Activated CD4-positive, alpha-beta T cell treated with anti-CD3 and anti-CD28 coated beads for 24 hours (primary cell): ENCODE measurements around the gene SLC6A5.

Experiments
- DNase-seq, 2 donors: peaks; one replicate each; pipeline ENCODE4 v3.0.0-alpha.2; 2020; ENCODE audit warnings: low read depth in 2 of 2

Gene SLC6A5

DNA sequence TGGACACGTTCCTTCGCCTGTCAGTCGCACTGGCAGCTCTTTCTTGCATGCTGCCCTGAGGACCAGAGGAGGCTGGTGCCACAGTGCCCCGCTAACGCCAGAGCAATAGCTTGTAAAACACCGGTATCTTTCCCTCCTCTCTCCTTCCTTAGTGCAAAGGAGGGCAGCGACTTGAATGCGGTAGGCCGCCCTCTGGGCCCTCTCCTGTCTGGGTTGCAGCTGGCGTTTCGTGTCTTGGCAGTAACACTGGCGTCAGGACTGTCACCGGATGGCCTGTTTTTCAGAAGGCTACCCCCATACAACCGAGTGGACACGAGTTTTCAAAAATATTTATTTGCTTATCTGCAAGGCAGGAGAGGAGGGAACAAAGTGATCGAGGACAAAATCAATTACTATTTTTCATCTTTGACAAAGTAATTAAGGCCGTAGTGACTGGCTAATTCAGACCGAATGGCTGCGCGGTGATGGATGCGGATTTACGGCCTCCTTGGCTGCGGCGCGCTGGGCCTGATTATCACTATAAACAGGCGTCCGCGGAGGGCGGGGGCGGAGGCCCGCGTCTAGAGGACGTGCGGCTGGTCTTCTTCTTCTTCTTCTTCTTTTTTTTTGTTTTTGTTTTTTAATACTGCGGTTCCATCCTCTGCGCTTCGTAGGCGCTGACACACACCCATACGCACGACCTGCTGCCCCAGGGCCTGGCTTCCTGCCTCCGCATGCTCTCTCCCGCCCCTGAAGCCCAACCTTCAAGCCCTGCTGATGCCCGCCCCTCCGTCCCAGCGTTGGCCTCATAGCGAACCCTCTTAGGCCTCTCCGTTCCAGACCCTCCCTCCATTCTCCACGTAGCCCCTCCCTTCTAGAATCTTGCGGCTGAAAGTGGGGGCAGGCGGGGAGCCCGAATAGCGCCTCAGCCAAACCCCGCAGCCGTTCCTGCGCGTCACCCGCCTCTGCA, 2.9 kb upstream of the SLC6A5 start:
- DNase-seq, result no peak

DNA sequence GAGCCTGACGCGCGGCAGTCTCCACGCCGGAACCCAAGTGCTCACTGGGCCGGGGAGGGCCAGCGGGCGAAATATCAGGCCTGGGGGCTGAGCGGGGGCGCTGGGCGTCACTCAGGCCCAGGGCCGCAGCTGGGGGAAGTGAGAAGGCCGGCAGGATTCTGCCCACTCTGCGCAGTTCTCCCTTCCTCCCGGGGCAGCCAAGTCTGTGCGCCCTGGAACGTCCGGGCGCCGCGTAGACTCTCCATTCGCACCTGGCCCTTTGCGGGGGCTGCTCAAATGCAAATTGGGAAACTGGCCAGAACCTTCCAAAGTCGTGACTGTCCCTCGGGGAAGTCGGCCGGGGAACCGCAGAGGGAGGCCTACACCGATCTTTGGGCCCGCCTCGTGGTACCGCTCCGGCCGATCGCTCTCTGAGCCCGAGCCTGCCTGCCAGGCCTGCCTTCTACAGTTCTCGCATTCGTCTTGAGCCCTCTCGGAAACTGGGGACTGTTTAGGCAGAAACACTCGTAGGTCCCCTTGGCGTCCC, 2.2 kb upstream of the SLC6A5 start:
- no peak for DNase-seq

DNA sequence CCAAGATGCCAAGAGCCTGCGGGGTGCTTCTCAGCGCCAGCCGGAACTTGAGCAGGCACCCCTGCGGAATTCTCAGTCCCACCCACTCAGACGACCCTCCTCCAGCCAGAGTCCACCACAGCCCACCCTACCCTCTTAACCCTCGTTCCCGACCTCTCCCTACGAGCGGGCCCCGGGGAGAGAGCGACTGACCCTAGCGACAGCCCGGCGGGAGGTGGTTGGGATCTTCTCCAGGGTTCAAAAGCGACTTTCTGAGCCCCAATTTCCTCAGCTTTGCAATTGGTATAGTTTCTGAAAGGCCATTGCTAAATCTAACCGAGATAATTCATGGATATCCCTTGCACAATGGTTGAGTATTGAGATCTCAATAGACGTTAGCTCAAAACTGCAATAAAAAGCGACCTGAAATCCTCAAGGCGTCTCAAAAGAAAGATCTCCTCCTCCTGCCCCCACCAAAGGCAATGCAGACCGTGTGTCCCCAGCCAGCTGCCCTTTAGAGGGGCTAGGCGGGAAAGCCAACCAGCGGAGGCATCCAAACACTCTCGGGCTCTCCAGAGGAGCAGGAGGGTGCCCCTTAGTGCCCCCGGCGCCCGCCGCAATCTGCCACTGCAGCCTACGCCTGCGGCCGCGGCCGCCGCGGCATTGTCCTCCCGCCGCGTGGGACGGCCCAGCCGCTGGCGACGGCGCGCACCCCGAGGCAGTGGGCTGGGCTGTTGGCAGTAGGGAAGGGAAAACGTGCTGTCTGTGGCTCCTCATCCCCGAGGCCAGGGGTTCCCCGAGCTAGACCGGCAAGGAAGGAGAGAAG, 1.5 kb upstream of the SLC6A5 start:
- no peak for DNase-seq

DNA sequence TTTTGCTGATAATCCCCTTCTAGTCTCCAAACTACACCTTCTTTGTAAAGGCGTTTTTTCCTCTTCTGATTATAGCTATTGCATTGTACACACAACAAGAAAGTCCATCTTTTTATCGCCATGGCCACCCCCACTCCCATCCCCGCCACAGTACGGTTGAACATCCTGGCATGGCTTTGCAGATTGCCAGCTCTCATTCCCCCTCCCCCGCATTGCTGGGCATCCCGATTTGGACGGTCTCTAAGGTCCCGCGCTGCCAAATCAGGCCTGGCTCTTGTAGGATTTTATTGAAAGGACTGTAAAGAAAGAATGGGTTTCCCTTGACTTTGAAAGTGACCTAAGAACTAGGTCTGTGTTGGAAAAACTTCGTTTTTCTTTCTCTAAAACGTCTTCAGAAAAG, 916 bp upstream of the SLC6A5 start:
- no peak for DNase-seq

DNA sequence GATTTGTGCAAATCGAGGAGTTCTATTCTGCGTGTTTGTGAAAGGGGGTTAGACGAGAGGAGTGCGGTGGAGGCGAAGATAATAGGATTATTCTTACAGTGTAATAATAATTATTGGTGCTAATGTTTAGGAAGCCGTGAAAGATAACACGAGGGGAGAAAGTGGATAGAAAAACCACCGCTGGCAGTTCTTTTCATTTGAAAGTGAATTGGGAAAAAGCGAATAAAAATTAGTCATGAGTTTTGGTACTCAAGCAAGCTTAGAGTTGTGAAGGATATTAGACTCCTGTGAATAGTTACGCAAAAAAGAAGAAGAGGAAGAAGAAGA, 575 bp downstream of the SLC6A5 start:
- no peak for DNase-seq

DNA sequence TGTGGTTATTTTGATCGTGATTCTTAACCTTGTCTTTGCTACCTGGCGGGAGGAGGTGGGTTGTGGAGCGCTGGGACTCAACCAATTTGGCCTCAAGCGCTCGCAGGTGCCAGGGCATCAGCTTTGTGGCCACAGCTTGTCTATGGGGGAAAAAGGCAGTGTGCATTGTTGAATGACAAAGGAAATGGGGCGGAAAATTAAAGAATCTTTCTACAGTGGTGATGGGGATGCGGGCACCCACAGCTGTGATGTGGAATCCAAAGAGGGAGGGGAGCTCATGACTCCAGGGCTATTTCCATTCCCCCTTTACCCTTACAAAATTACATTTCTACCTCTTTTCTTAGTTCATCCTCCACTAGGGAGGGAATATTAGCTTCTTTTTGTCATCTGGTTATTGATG, 1.1 kb downstream of the SLC6A5 start:
- no peak for DNase-seq

DNA sequence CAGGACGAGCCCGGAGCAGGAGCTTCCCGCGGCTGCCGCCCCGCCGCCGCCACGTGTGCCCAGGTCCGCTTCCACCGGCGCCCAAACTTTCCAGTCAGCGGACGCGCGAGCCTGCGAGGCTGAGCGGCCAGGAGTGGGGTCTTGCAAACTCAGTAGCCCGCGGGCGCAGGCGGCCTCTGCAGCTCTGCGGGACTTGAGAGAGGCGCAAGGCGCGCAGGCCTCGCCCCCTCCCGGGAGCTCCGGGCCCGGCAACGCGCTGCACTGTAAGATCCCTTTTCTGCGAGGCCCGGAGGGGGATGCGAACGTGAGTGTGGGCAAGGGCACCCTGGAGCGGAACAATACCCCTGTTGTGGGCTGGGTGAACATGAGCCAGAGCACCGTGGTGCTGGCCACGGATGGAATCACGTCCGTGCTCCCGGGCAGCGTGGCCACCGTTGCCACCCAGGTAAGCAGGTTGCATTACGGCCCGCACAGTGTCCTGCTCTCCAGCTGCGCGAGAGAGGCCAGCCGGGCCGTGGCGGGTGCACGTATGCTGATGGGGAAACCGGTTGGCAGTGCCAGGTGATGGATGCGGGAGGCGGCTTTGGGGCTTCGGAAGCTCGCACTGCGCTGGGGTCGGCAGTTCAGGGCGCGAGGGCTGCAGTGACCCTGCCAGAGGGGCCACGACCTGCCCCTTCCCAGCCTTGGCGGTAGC, 2.0 kb downstream of the SLC6A5 start:
- DNase-seq, result no peak

DNA sequence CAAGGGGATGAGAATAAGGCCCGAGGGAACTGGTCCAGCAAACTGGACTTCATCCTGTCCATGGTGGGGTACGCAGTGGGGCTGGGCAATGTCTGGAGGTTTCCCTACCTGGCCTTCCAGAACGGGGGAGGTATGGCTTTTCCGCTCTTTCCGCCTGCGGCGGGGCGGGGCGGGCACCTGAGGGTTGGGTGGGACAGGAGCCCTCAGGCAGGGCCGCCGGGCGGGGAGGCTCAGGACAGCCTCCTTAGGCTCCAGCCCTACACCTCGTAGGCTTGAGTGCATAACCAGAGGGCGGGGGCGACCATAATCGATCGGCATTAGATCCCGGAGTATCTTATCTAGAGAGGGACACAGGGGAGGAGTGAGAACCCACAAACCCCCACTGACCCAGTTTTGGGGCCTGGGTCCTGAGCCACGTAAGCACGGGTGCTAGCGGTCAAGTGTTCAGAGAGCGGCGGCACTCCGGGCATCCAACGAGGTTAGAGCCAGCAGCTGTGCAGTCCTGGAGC, 4.9 kb downstream of the SLC6A5 start:
- no peak for DNase-seq

DNA sequence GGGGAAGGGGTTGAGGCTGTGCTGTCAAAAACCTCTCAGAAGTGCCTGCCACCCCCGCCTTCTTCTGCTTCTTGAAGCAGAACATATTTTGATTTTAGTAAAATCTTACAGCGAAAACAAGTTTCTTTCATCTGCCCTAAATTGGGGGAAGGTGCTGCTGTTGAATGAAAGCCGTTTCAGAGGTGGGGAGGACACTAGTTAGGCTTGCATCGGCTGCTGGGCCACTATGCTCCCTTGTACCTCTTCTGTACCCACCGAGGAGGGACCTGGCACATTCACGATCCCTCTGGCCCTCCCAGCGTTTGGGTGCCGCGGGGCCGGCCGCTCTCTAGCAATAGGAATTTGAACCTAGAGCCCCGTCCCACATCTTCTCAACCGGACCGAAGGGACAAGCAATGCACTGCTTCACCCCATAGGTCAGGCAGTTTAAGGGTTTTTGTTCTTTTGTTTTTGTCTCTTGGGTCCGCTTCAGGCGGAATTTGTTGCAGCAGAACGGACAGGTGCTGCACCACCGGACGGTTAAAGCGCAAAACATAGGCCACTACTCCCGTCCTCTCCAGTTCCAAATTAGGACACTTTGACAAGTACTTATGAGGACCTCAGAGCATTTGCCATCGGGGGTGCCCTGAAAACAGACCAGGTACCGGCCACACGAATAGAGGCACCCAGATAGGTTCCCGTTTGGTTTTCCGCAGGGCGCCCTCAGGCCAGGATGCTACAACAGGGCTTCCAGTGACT, 5.6 kb downstream of the SLC6A5 start:
- DNase-seq, result no peak

DNA sequence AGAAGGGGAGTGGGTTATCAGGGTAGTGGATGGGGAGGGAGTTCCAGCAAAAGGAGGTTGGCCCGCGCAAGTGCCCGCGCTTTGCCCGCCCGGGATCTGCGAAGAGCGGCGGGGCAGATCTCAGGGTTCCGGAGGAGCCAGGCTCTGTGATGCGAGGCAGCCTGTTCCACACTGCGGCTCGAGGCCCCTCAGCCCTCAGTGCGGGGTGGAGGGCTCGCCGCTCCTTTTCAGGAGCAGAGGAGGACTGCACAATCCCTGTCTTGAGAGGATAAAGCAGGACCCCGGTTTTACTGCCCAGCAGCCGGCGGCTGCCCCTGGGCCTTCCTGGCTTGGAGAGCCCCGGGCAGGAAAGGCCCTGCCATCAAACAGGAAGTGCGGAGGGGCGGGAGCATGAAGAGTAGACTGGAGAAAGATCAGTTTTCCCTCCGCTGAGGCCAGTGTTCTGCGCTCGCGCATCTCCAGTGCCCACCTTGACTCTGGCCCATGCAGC, 6.2 kb downstream of the SLC6A5 start:
- DNase-seq, result no peak

DNA sequence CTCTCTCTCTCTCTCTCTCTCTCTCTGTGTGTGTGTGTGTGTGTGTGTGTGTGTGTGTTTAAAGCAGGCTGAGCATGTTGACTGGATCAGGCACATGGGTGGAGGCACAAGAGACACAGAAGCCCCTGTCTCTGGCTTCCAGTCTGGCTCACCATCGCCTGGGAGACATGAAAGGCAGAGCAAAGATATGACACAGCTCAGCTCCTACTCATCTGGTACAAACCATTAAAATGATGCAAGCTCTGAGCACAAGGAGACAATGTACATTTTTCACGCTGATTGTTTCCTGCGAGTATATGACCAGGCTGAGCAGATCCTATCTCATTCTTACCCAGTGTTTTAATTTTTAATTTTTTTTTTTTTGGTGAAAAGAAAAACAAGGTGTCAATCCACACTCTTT, 9.5 kb downstream of the SLC6A5 start:
- DNase-seq, result no peak

DNA sequence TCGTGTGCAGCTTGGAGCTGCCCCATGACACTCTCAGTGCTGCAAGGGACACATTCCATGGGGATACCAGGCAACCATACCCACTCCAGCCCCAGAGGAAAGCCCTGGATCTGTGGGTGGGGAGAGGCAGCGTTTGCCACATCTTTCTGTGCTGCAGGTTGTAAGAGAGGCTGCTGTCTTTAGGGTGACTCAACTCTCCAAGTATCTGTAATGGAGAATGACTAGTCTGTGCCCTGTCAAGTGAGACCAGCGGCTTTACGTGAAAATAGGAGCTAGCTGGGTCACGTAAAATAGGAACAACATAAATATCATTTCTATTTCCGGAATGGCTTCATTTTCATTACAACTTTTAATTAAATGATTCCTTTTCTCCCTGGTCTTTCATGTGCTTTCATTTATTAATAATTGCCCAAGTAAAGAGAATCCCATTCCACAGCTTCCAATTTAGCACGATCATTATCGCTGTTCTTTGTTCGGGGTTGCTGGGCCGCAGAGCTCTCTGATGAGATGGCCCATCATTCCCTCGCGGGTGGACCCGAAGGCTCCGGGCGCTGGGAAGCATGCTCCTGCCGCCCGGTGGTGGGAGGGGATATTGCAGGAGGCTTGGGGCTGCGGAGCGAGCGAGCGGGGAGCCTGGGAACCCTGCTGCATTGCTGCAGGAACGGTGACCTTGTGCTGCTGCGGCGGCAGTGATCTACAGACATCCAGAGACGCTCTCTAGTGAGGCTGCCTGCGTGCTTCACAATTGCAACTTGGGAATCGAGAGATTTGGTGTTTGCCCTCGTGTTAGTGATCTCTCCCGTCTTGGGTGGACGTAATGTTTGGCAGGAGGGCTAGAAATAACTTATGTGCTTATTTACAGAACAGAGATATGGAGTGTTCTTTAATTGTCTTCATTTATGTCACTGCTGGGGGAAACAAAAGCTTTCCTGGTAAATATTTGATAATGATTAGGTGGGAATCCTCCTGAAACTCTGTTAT, 10.6 kb downstream of the SLC6A5 start:
- peak; percentile 26 to 50 for DNase-seq

DNA sequence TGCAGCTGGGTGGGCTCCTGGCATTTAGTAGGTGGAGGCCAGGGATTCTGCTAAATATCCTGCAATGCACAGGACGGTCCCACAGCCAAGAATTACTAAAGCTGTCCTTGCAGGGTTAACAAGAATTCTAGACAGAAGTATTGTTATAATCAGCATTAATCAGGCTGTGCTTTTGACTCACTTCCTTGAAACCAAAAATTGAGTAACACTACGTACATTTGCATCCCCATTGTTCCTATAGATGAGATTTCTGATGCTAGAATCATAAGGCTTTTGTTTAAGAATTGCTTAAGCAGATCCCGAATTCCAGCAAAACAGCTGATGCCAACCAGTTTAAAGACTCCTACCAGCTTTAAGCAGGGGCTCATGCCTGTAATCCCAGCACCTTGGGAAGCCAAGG, 11.4 kb downstream of the SLC6A5 start:
- no peak for DNase-seq

DNA sequence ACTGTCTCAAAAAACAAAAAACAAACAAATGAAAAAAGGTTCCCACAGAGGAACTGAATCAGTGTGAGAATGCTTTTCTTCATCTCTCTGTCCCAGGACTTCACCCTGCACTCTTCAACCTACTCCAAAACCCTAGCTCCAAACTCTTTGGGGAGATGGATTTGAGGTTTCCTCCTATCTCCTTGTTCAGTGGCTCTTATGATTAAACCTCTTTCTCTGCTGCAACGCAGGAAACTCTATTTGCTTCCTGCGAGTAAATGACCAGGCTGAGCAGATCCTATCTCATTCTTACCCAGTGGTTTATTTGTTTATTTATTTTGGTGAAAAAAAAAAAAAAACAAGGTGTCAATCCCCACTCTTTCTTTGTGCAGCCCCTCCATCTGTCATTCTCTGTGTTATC, 12.0 kb downstream of the SLC6A5 start:
- no peak for DNase-seq

DNA sequence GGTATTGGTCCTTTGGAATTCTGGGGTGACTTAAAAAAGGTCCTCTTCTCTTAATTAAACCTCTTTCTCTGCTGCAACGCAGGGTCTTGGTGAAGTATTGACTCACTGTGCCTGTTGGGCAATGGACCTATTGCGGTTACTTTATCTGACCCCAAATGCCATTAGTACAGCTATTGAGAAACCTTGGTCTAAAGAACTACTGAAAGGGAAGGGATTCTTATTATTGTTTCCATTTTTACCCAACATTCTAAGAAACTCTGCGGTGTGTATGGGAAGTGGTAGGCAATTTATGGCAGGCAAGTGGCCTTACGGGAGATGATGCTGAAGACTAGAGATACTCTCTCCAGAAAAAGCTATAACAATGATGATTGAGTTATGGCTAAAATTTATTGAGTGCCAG, 12.5 kb downstream of the SLC6A5 start:
- no peak for DNase-seq

DNA sequence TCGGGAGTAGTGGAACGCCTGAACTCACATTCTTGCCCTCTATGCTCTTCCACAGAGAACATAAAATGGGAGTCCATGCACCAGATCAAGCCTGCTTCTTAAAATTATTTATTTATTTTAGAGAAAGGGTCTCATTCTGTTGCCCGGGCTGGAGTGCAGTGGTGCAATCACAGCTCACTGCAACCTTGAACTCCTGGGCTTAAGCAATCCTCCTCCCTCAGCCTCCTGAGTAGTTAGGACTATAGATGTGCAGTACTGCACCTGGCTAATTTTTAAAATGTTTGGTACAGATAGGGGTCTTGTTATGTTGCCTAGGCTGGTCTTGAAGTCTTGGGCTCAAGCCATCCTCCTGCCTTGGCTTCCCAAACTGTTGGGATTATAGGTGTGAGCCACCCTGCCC, 13.0 kb downstream of the SLC6A5 start:
- no peak for DNase-seq

DNA sequence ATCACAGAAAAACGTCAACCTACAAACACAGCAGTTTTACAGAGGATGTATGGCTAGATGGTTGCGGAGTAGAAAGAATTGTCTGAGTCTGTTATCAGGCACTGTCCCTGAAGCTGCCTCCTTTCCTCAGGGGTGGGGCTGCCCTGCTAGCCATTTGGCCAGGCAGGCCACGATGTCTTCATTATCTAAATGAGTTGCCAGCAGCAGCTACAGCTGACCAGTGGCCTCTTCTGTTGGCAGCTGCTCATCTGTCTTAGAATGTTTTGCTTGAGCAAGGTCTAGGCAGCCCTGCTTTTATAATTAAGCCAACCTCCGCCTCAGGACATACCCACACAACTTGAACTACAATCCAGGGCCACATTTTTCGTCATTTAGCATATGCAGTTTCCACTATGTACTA, 17.5 kb downstream of the SLC6A5 start:
- DNase-seq, result no peak

DNA sequence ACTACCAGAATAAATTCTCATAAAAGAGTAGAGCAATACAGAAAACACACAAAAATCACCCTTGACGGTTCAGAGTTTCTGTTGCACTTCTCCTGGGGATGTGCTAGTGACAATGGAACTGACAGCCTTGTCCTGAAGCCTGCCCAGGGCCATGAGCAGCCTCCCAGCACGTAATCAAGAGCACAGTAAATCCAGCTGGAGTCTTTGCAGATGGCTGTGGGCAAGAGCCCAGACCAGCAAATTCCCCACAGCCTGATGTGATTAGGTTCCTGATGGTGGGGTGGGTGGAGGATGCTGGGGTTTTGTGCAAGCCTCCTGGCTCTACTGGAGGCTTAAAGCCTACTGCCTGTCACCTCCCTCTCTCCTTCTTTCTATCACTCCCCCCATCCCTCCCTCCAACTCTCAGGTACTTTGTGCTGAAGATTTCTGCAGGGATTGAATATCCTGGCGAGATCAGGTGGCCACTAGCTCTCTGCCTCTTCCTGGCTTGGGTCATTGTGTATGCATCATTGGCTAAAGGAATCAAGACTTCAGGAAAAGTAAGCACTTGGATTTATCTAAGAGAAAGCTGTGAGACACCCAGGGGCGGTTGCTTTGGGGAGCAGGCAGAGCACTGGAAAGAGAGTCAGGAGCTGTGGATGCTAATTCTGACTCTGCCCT, 18.1 kb downstream of the SLC6A5 start:
- DNase-seq, result no peak

DNA sequence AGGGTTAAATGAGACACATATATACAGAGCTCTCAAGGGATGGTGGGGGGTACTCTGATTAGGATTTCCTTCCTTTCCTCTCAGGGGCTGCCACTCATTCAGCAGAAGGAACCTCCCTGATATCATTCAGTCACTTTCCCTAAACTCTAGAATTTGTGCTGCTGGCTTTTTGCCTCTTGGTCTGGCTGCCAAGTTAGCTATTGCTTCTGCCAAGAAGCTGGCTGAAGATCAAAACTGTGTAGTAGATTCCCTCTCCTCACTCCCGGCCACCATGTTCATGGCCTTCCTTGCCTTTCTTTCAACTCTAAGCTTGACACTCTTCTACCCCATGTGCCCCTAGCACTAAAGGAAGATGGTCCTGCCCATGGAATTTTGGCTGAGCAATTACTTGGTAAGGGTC, 18.7 kb downstream of the SLC6A5 start:
- DNase-seq, result no peak
